Lower leg skin (tissue), 4 donors: ENCODE measurements around the gene TCF21. TPM values are rescaled to one million over a fixed set of nuclear protein-coding genes. Genes with fewer than 3 reads are reported as not detected.
"Not testable (repeated sequence)": the region's sequence is repeated elsewhere in the genome, so short reads cannot be mapped to it uniquely, and the experiment has no call there.

Source experiments
- DNase-seq, 2 donors: peaks; one replicate each; pipeline ENCODE4 v3.0.0-alpha.2; 2019; ENCODE audit warnings: low spot score in 2 of 2
- H3K4me3 ChIP-seq: fragments of 200-600 bp; sonication (generic); 2 replicates; pipeline ENCODE4 v1.5.1; 2017; ENCODE audit warnings: mild to moderate bottlenecking, low read depth; ENCODE audit not compliant: poor library complexity, severe bottlenecking
- CTCF ChIP-seq, 3 donors: fragments of 450-650 bp; IDR thresholded peaks; one replicate each; pipeline ENCODE4 v1.5.1; 2016; ENCODE audit warnings: antibody characterized with exemption in 3 of 3, mild to moderate bottlenecking in 3 of 3, moderate library complexity in 2 of 3
- POLR2A ChIP-seq, 2 donors: fragments of 450-650 bp; IDR thresholded peaks; one replicate each; pipeline ENCODE4 v1.6.1; 2016 to 2017; ENCODE audit warnings: antibody characterized with exemption in 2 of 2, mild to moderate bottlenecking in 1 of 2, moderate library complexity in 1 of 2
- WGBS, 2 donors: methylation state at CpG; one replicate each; pipeline ENCODE4 v1.1.5; 2018; 5-methylcytosine and 5-hydroxymethylcytosine counted together
- intact Hi-C: fragments of 100-400 bp; cut with DNase I; formaldehyde crosslinking; loops from one replicate; pipeline ENCODE4 v1.15.0; 2023; ENCODE audit warnings: low total_unique reads
- total RNA-seq, 4 donors: library from RNA; depleted of rRNA; stranded (reverse); fragments of >200 nt; gene quantifications; one replicate each; pipeline ENCODE4 v1.1.0, GENCODE V29; 2016

TCF21 gene
- total RNA-seq, 4 donors from 2014 or later = 0.07 to 0.23 TPM; not detected in 2

GRCh38 chr6:133919362-133919761 lies 30.4 kb downstream of the TCF21 start:
- TF ChIP-seq CTCF (IDR thresholded peaks at IDR 0.05) (no peak), POLR2A (IDR thresholded peaks at IDR 0.05) (no peak)
- WGBS, 2 donors = 72 to 73% methylated on average over 5 of the region's 5 CpGs
- H3K4me3 ChIP-seq = no peak overlapping the region
- intact Hi-C loops = loop anchor here (10.0 kb wide), 1 partner anchor 355 kb away; no protein-coding TSS in a partner anchor
- DNase-seq = no peak

- 24 to 28% methylated on average over 6 of the region's 6 CpGs for WGBS, 2 donors
- no peak overlapping the region for H3K4me3 ChIP-seq
- intact Hi-C loops = loop anchor here (5.0 kb wide), 1 partner anchor 176 kb away; no protein-coding TSS in a partner anchor
- no peak for TF ChIP-seq CTCF (IDR thresholded peaks at IDR 0.05)
- no peak for TF ChIP-seq POLR2A (IDR thresholded peaks at IDR 0.05)
- peak; percentile 78 to 91 for DNase-seq
Measured at GRCh38 chr6:133921249-133921859, 32.4 kb downstream of the TCF21 start.

GRCh38 chr6:133923938-133924593 lies 35.2 kb downstream of the TCF21 start:
- DNase-seq = peak in 1 of 2 donors; percentile 69
- WGBS, 2 donors = 19 to 22% methylated on average over 6 of the region's 6 CpGs
- intact Hi-C loops = loop anchor here (5.0 kb wide), 1 partner anchor 173 kb away; no protein-coding TSS in a partner anchor
- TF ChIP-seq POLR2A (IDR thresholded peaks at IDR 0.05) (no peak), CTCF (IDR thresholded peaks at IDR 0.05) (peak in 1 of 3 donors; percentile 27)
- no peak overlapping the region for H3K4me3 ChIP-seq

- H3K4me3 ChIP-seq, DNase-seq, intact Hi-C loops: not testable (repeated sequence)
- WGBS, 2 donors = 81 to 87% methylated on average over 4 to 6 of the region's 6 CpGs
Measured at GRCh38 chr6:133931221-133931620, 42.3 kb downstream of the TCF21 start.

- H3K4me3 ChIP-seq, DNase-seq, intact Hi-C loops: not testable (repeated sequence)
- 75 to 79% methylated on average over 3 of the region's 3 CpGs for WGBS, 2 donors
Measured at GRCh38 chr6:133936352-133936751, 47.4 kb downstream of the TCF21 start.

GRCh38 chr6:133937909-133938308 lies 49.0 kb downstream of the TCF21 start:
- TF ChIP-seq CTCF (IDR thresholded peaks at IDR 0.05) (no peak), POLR2A (IDR thresholded peaks at IDR 0.05) (no peak)
- intact Hi-C loops = no loop called here

More at GRCh38 chr6:133937909-133938308, 49.0 kb downstream of the TCF21 start:
- H3K4me3 ChIP-seq = no peak overlapping the region
- no peak for DNase-seq
